ENCODE results near the gene LIMK2.
"Not testable (repeated sequence)": the region's sequence is repeated elsewhere in the genome, so short reads cannot be mapped to it uniquely, and the experiment has no call there.

DNA sequence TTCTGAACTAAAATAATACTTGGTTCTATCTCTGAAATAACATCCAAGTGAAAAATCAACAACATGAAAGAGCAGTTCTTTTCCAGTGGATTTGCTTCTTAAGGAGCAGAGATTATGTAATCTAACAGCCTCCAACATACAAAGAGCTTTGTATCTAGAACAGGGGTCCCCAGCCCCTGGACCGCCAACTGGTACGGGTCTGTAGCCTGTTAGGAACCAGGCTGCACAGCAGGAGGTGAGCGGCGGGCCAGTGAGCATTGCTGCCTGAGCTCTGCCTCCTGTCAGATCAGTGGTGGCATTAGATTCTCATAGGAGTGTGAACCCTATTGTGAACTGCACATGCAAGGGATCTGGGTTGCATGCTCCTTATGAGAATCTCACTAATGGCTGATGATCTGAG, 12.6 kb downstream of the LIMK2 start:
- TF ChIP-seq, protein P1, sequence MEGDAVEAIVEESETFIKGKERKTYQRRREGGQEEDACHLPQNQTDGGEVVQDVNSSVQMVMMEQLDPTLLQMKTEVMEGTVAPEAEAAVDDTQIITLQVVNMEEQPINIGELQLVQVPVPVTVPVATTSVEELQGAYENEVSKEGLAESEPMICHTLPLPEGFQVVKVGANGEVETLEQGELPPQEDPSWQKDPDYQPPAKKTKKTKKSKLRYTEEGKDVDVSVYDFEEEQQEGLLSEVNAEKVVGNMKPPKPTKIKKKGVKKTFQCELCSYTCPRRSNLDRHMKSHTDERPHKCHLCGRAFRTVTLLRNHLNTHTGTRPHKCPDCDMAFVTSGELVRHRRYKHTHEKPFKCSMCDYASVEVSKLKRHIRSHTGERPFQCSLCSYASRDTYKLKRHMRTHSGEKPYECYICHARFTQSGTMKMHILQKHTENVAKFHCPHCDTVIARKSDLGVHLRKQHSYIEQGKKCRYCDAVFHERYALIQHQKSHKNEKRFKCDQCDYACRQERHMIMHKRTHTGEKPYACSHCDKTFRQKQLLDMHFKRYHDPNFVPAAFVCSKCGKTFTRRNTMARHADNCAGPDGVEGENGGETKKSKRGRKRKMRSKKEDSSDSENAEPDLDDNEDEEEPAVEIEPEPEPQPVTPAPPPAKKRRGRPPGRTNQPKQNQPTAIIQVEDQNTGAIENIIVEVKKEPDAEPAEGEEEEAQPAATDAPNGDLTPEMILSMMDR (conservative IDR thresholded peaks at IDR 0.05): not testable (repeated sequence)
- not testable (repeated sequence) for TF ChIP-seq ZFX (IDR thresholded peaks at IDR 0.05)

Measured in C4-2B (cell line).